ENCODE measurements around the gene RFX1.
"Not testable (repeated sequence)": the region's sequence is repeated elsewhere in the genome, so short reads cannot be mapped to it uniquely, and the experiment has no call there.

The RFX1 gene

DNA sequence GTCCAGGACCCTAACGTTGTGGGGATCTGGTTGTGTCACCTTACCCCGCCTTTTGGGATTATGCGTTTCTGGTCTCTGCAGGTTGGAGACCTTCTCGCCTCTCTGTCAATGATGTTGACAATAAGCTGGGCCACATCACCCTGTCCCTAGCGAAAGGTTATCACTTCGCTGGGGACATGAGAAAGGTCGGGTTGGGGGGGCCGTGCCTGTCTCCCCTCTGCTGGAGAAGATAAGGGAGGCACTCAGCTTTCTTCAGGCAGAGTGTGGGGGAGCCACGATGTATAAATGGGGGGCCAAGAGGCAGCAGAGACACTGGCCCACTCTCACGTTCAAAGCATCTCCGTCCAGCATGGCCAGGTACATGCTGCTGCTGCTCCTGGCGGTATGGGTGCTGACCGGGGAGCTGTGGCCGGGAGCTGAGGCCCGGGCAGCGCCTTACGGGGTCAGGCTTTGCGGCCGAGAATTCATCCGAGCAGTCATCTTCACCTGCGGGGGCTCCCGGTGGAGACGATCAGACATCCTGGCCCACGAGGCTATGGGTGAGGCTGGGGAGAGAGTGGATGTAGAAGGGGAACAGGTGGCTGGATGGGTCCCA is 21.8 kb upstream of the RFX1 start, which contains the start of gene RLN3:
TSS of gene RLN3 (plus strand) at position 293 of the 595 bp plus-strand sequence. CDS start at position 350, 57 bp downstream.
- in situ Hi-C loops (cut with MboI; ENCODE audit: low sequenced_read_pairs), result no loop called here

DNA sequence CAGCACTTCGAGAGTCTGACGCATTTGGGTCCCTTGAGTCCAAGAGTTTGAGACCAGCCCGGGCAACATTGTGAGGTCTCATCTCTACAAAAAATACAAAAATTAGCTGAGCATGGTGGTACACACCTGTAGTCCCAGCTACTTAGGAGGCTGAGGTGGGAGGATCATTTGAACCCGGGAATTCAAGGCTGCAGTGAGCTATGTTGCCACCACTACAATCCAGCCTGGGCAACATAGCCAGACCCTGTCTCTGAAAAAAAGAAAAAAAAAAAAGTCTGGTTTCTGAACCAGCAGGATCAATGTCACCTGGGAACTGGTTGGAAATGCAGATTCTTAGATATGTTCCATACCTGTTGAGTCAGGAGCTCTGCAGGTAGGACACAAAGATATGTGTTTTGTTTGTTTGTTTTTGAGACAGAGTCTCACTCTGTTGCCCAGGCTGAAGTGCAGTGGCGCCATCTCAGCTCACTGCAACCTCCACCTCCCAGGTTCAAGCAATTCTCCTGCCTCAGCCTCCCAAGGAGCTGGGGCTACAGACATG is 20.6 kb upstream of the RFX1 start:
- in situ Hi-C loops (cut with MboI; ENCODE audit: low sequenced_read_pairs), result not testable (repeated sequence)

DNA sequence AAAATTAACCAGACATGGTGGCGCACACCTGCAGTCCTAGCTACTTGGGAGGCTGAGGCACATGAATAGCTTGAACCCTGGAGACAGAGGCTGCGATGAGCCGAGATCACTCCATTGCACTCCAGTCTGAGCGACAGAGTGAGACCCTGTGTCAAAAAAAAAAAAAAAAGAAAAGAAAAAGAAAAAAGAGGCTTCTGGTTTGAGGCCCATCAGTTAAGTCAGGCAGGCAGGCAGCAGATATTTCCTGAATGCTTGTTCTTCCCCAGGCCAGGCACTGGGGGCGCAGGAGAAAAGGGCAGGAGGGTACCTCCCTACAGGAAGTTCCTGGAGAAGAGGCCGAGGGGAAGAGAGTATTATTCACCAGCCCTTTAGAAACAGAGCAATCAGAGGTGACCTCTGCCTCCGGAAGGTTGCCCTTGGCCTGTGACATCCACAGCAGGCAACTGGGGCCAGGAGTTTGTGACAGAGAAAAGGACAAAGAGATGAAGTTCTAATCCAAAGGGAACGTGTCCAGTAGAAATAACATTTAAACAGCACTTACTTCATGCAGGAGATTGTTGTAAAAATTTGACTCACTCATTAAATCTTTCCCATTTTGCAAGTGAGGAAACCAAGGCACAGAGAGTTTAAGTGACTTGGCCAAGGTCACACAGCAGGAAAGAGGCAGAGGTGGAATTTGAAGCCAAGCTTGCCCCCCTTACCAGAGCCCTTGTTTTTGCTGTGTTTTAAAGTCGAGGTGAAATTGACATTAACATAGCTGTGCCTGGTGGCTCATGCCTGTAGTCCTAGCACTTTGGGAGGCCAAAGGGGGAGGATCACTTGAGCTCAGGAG is 17.5 kb upstream of the RFX1 start:
- in situ Hi-C loops (cut with MboI; ENCODE audit: low sequenced_read_pairs), result no loop called here

DNA sequence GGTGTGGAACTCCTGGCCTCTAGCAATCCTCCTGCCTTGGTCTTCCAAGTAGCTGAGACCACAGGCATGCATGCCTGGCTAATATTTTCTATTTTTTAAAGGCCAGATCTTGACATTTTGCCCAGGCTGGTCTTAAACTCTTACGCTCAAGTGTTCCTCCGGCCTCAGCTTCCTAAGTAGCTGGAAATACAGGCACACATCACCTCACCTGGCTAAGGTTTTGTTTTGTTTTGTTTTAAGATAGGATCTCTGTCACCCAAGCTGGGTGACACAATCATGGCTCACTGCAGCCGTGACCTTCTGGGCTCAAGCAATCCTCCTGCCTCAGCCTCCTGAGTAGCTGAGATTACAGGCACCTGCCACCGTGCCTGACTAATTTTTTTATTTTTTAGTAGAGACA is 16.3 kb upstream of the RFX1 start:
- in situ Hi-C loops (cut with MboI; ENCODE audit: low sequenced_read_pairs), result no loop called here

DNA sequence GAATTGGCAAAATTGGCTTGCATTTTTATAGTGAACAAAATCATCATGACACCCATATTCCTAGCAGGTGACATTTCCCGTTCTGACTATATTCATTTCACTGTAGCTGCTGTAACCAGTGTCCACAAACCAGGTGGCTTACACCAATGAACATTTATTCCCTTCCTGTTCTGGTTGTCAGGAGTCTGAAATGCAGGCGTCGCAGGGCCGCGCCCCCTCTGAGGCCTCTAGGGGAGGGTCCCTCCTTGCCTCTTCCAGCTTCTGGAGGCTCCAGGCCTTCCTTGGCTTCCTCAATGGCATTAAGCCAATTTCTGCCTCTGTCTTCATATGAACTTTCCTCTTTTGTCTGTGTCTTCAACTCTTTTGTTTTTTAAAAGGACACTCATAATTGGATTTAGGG is 15.4 kb upstream of the RFX1 start:
- in situ Hi-C loops (cut with MboI; ENCODE audit: low sequenced_read_pairs), result no loop called here

DNA sequence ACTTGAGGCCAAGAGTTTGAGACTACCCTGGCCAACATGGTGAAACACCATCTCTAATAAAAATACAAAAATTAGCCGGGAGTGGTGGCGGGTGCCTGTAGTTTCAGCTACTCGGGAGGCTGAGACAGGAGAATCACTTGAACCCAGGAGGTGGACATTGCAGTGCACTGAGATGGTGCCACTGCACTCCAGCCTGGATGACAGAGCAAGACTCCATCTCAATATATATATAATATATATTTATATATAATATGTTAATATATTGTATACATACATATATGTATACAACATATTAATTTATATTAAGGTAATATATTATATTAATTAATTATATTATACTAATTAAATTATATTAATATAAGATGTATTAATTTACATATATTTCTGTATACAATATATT is 13.6 kb upstream of the RFX1 start:
- in situ Hi-C loops (cut with MboI; ENCODE audit: low sequenced_read_pairs), result not testable (repeated sequence)

DNA sequence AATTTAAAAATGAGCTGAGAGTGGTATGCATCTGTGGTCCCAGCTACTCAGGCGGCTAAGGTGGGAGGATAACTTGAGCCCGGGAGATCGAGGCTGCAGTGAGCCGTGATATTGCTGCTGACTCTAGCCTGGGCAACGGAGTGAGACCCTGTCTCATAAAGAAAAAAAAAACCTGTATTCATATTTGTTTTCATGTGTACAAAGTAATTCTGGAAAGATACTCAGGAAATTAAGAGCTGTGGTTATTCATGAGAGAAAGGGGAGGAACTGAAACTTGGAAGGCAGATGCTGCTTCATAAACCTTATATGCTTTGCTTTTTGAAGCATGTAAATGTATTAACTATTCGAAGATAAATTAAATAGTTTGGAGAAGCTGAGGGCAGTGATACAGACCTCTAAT is 13.0 kb upstream of the RFX1 start:
- in situ Hi-C loops (cut with MboI; ENCODE audit: low sequenced_read_pairs), result no loop called here

DNA sequence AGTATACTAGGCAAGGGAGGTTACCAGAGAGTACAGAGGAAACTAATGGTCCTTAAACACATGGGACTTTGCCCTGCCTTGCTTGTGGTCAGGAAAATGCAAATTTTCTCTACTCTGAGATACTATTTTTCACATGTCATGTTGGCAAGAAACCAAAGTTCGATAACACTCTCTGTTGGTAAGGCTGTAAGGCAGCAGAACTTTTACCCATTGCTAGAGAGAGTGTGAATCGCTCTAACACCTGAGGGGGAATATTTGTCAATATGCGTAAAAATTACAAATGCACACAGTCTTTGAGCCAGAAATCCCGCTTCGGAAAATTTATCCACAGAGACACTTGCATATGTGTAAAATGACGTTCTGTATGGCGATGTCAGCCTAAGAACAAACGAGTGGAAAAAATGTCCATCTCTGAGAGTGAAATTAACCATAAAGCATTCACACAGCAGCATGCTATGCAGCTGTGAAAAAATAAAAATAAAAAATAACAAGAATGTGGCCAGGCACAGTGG is 9.5 kb upstream of the RFX1 start:
- in situ Hi-C loops (cut with MboI; ENCODE audit: low sequenced_read_pairs), result no loop called here

DNA sequence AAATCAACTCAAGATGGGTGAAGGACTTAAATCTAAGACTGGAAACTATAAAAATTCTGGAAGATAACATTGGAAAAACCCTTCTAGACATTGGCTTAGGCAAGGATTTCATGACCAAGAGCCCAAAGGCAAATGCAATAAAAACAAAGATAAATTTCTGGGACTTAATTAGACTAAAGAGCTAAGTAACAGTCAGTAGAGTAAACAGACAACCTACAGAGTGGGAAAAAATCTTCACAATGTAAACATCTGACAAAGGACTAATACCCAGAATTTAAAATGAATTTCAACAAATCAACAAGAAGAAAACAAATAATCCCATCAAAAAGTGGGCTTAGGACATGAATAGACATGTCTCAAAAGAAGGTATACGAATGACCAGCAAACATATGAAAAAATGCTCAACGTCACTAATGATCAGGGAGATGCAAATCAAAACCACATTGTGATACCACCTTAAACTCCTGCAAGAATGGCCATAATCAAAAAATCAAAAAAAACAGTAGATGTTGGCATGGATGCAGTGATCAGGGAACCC is 6.3 kb upstream of the RFX1 start:
- in situ Hi-C loops (cut with MboI; ENCODE audit: low sequenced_read_pairs), result no loop called here

DNA sequence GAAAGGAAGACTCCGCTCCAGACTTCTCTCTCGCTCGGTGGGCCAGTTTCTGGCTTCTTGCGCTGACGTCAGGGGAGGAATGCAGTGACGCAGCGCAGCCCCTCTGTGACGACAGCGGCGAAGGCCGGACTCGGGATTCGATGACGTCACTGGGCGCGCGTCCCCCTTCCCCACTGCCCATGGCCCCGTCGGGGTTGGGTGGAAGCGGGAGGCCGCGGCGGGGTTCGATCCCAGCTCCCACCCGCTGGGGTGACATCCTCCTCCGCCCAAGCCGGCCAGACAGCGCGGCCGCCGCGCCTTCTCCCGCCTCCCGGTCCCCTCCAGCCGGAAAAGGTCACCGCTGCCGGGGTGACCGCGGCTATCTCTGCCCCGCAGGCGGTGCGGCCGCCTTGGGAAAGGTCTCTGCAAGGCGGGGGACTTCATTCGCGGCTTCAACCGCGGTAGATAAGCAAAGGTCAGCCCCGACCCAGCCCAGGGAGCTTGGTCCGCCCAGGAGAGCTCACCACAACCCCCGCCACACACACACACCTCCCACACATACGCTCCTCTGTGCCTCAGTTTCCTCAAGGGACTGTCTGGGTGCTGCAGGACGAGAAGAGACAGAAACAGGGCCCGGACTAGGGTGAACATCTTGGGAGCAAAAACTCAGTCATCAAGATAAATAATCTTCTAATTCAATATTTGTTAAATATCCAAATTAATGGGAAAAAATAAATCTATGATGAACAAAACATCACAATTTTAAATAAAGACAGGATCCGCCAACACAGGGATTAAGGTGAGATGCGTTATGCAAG is 844 bp upstream of the RFX1 start:
- in situ Hi-C loops (cut with MboI; ENCODE audit: low sequenced_read_pairs), result no loop called here

DNA sequence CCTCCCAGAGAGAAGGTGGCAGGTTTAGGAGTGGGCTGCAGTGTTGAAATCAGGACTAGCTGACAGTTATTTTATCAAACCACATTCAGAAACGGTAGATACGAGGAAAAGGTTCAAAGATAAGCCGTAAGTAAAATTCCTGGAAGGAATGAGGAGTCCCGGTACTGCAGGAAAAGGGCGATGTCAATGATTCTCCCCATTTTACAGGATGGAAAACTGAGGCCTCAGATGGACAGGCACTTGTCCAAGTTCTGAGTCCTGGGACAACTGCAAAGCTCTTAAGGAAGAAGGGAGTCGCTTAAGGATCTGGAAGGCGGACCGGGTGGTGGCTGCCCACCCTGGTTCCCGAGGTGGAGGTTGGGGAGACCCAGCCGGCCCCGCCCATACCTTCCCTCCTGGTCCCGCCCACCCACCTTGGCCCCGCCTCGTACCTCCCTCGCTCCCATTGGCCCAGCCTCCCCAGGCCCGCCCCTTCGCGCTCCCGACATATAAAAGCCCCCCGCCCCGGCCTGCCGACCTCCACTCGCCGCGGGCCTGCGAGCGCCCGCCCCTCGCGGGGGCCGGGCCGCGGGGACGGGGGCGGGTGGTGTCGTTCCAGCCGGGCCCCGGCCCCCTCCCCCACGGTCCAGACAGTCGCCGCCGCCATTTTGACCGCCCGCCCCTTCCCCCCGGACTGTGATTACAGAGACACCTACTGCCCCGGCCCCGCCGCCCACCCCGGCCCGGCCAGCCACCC is 603 bp downstream of the RFX1 start:
- in situ Hi-C loops (cut with MboI; ENCODE audit: low sequenced_read_pairs), result no loop called here

DNA sequence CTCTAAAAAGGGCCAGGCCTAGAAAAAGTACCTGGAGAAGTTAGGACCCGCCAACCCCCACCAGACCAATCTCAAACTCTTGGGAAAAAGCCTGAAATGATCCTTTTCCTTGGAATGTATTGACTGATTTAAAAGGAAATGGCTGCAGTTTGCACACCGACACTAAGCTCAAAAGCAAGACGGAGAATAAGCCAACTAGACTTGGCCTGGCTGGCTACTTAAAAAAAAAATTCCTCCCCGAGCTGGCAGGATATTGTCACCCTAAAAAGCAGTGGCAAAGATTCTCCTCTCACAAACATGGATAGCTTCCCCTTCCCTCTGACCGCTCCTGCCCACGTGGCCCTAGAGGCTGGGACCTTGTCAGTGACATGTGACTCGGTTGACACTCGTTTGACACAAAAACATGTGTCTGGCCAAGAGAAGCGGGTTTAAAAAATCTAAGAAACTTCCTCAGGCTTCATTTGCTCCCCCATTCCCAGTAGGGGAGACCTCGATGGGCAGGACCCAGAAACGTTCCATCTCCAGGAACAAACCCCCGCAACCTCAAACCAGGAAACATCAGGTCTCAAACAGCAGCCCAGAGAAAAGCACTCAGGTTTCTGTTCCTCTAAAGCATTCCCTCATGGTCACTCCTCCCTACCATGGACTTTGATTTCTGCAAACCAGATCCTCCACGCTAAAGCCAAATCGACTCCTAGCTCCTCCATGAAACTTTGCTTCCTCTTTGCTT is 1.3 kb downstream of the RFX1 start:
- in situ Hi-C loops (cut with MboI; ENCODE audit: low sequenced_read_pairs), result no loop called here

DNA sequence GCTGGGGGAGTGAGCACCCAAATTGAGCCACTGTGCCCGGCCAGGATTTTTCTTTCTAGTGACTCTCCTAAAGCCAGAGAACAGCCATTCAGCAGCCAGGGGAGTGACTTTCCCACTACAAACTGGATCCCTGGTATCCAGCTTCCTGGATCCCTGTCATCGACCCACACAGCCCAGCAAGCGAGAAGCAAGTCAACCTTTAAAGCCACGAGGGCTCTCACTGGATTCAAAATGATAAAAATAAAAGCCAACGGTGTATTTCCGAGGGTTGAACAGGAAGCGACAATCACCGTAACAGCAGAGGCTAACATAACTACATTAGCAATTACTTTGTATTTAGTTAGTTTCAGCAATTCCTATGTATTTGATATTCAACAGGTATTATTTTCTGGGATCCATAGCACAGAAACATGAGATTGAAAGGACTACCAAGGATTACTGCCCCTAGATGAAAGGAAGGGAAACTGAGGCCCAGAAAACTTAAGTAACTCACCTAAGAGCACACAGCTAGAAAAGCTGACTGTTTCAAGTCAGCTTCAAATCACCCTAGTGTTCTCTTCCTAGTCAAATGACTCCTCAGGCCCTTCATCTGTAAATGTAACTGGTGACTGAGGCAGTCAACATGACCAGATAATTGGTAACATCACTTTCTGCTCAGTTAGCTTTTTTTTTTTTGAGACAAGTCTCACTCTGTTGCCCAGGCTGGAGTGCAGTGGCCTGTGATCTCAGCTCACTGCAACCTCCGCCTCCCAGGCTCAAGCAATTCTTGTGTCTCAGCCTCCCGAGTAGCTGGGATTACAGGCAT is 2.7 kb downstream of the RFX1 start:
- in situ Hi-C loops (cut with MboI; ENCODE audit: low sequenced_read_pairs), result no loop called here

DNA sequence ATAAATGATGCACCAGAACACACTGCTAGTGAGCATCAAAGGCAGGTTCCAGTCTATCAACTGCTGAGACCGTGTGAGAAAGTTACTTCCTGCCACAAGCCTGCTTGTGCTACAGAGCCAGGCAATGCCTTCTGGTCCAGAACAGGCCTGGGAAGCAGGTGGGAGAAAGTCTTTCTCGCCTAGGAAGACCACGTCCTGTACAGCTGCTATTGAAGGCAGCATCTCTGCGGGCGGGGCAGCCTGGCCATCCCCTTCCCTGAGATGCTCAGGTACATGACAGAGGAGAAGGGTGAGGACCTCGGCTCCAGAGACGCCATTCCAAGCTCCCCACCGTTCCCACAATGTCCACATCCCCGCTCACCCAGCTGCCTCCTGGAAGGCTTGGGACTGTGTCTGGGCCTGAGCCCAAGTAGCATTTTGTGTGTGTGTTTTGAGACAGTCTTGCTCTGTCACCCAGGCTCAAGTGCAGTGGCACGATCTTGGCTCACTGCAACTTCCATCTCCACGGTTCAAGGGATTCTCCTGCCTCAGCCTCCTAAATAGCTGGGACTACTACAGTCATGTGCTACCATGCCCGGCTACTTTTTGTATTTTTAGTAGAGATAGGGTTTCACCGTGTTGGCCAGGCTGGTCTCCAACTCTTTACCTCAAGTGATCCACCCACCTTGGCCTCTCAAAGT is 3.4 kb downstream of the RFX1 start:
- in situ Hi-C loops (cut with MboI; ENCODE audit: low sequenced_read_pairs), result no loop called here

DNA sequence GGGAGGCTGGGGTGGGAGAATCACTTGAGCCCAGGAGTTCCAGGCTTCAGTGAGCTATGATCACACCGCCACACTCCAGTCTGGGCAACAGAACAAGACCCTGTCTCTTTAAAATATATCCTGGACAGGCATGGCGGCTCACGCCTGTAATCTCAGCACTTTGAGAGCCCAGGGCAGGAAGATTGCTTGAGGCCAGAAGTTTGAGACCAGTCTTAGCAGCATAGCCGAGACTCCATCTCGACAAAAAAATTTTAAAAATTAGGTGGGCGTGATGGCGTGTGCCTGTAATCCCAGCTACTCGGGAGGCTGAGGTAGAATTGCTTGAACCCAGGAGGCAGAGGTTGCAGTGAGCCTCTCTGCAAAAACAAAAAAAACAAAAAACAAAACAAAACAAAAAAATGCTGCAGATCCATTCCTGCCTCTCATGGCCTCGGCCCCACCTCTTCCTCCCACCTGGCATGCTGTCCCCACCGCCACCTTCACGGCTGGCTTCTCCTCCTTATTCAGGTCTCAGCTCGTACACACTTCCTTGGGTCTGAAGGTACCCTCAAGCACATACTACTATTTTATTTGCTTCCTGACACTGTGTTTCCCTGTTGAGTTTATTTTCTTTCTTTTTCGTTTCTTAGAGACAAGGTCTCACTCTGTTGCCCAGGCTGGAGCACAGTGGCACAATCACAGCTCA is 5.3 kb downstream of the RFX1 start:
- in situ Hi-C loops (cut with MboI; ENCODE audit: low sequenced_read_pairs), result no loop called here

DNA sequence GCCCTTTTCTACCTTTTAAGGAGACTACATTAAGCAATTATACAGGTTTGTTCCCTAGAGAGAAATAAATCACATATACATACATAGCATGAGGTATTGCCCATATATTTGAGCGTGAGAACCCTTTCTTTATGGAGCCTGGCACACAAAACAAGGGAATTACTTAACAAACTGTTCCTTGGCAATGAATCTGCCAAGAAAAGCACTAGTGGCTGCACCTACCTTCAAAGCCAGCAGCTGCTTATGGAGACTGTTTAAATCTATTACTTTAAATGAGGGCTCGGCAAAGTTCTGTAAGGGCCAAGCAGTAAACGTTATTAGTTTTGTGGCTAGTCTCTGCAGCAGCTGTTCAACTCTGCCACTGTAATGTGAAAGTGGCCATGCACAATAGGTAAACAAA is 7.0 kb downstream of the RFX1 start:
- in situ Hi-C loops (cut with MboI; ENCODE audit: low sequenced_read_pairs), result no loop called here

DNA sequence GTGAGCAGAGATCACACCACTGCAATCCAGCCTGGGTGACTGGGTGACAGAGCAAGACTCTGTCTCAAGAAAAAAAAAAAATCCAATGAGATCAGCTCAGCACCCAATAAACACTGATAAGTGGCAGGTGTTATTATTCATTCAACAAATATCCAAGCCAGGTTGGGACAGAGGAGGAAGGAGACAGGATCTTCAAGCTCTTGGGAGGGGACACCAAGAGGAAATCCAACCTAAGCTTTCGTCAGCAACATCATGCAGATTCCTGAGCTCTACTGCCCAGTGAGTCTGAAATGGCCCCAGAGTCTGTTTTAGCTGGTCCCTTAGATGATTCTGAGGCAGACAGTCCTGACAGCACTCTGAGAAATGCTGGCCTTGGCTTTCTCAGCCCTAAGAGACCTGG is 7.7 kb downstream of the RFX1 start:
- in situ Hi-C loops (cut with MboI; ENCODE audit: low sequenced_read_pairs), result no loop called here

DNA sequence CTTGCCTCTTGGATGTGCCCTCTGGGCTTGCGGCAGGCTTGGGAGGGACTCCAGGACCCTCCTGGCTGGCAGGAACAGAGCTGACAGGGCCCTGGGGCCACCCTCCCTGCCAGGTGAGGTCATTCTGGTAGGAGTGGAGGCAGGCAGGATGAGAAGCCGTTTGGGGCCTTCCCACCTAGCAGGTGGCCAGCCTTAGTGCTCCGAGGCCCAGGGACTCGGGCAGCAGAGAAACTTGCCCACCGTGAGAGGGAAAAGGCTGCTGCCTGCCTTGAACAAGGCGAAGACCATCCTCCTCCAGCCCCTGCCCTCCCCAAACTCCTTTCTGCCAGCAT is 8.5 kb downstream of the RFX1 start:
- in situ Hi-C loops (cut with MboI; ENCODE audit: low sequenced_read_pairs), result no loop called here
